Caki2 (cell line): ENCODE results near the gene FBXO47. TPM values are rescaled to one million over a fixed set of nuclear protein-coding genes. Genes with fewer than 3 reads are reported as not detected.
"Not testable (repeated sequence)": the region's sequence is repeated elsewhere in the genome, so short reads cannot be mapped to it uniquely, and the experiment has no call there.

Experiments used
- DNase-seq: peaks from one replicate; pipeline ENCODE4 v3.0.0-alpha.2; 2015; ENCODE audit warnings: low read depth
- in situ Hi-C: cut with HindIII; loops from 2 replicates; pipeline ENCODE4 v1.10.0; 2016; ENCODE audit warnings: low sequenced_read_pairs, low pct_unique_long_range_greater_than_20kb, mixed read lengths
- total RNA-seq: library from RNA; depleted of rRNA; stranded (reverse); fragments of >200 nt; shearing (Covaris generic); gene quantifications from 2 replicates; pipeline ENCODE4 v1.2.3, GENCODE V29; 2014; ENCODE audit warnings: low replicate concordance

Gene FBXO47
- total RNA-seq, 1 experiment from 2014 or later = not detected

DNA sequence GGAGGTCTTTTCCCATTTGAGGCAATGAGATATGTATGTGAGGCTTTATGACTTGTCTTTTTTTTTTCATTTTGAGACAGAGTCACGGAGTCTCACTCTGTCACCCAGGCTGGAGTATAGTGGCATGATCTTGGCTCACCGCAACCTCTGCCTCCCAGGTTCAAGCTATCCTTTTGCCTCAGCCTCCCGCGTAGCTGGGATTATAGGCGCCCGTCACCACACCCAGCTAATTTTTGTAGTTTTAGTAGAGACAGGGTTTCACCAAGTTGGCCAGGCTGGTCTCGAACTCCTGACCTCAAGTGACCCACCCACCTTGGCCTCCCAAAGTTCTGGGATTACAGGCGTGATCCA is 55.5 kb downstream of the FBXO47 start:
- in situ Hi-C loops, DNase-seq: not testable (repeated sequence)

DNA sequence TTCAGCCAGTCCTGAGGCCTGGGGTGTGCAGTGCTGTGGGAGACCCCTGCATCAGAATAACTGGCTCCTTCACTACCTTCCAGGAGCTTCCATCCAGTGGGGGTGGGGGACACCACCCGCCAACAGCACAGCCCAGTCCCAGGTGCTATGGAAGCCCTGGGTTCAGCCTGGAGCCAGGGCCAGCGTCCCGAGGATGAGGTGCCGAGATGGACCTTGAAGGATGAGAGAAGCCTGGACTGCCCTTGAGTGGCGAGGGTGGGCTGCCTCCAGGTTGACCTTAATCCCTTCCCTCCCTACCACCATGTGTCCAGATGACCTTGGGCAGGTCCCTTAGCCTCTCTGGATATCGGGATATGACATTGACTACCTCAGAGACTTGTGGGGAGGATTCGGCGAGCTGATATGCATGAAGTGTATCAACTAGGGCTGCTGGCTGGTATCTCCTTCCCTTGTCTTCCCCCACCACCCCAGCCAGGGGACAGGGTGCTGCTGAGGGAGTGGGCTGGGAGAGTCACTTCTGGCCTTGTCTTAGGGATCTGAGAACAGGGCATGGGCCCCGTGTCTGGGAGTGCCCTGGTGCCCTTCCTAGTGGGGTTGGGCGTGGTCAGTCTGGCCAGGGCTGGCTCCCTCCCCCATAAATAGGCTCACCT is 56.0 kb downstream of the FBXO47 start:
- in situ Hi-C loops = no loop called here
- no peak for DNase-seq

DNA sequence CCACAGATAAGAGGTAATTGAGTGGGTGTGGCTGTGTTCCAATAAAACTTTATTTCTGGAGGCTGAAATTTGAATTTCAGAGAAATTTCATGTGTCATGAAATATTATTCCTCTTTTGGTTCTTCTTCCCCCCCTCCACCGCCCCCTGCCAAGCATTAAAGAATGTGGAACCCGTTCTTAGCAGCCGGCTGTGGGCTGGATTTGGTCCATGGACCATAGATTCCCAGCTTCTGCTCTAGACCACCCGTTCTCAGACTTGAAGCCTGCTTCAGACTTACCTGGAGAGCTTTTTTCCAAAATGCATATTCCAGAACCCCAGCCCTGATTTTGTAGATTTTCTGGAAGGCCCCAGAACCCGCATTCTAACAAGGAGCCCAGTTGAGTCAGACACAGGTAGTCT is 56.9 kb downstream of the FBXO47 start:
- in situ Hi-C loops = no loop called here
- no peak for DNase-seq

- DNase-seq = no peak
- in situ Hi-C loops = no loop called here
Measured at GRCh38 chr17:38908676-38909181, 58.5 kb downstream of the FBXO47 start.

DNA sequence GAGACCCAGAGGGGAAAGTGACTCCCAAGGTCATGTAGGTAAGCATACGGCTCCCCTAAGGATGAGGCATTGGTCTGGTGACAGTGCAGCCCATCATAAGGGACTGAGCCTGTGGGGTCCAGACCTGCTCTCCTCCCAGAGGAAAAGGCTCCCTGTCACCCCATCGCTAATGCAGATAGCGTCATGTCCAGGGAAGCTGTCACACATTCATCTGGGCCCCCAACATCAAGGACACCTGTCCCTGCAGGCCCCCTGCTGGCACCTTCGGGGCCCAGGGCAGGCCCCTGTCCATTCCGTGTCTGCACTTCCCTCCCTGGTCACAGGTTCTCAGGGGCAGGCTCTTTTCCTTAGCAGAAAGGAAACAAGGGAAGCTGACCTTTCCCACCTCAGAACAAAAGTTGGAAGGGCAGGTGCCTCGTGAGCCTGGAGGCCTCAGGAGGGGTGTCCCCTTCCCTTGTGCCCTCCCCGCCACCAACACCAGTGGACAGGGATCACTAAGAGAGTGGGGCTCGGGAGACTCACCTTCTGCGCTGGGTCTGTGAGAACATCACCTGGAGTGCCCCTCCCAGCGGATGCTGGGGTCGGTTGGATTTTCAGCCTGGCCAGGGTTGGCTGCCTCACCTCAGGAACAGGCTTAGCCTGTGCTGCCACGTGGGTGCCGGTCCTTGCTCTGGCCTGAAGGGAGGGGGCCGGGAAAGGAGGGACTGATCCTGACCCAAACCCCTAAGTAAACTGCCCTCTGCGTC is 59.1 kb downstream of the FBXO47 start:
- DNase-seq = no peak
- in situ Hi-C loops = no loop called here

DNA sequence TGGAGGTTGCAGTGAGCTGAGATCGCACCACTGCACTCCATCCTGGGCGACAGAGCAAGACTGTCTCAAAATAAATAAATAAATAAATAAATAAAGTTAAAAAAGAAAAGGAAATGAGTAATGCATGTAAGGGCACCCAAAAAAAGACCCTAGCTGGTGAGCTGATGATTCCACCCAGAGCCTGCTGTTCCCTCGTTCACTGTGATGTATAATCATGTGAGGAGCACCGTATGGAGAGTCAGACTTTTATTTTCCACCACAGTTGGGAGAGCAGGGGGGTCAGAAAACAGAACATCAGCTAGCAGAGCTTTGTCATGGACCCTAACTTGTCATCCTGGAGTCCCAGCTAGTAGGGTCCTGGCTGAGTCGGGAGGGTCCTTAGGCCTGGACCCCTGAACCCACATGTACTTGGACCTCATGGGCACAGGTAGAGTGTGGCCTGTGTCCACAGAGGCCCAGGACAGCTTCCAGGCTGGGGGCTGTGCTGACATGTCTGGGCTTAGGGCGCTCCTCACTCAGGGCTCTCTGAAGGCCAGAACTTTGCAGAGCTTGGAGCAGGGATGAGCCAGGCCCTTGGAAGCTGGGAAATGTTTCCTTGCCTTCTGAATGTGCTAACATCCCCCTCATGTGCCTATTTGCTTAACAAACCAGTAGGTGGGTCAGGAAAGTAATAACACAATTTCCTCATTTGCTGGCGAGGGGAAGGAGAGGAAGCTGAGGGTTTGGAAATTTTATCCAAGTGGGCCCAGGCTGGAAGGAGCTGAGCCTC is 60.6 kb downstream of the FBXO47 start:
- no peak for DNase-seq
- in situ Hi-C loops = no loop called here

- peak; percentile 38 for DNase-seq
- in situ Hi-C loops = no loop called here
Measured at GRCh38 chr17:38905375-38905774, 61.8 kb downstream of the FBXO47 start.

DNA sequence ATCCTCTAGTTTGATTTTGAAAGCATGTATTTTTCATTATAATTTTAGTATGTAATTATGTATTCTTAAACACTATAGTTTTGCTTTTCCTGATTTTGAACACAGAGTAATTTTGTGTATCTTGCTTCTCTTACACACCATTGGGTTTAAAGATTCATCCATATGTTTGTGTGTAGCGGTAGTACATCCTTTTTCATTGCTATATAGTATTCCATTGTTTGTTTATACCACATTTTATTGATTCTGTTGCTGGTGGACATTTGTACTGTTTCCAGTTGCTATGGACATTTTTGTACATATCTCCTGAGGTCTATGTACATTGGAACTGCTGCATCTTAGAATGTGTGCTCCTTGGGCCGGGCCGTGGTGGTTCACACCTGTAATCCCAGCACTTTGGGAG is 62.3 kb downstream of the FBXO47 start:
- DNase-seq = no peak
- in situ Hi-C loops = no loop called here

DNA sequence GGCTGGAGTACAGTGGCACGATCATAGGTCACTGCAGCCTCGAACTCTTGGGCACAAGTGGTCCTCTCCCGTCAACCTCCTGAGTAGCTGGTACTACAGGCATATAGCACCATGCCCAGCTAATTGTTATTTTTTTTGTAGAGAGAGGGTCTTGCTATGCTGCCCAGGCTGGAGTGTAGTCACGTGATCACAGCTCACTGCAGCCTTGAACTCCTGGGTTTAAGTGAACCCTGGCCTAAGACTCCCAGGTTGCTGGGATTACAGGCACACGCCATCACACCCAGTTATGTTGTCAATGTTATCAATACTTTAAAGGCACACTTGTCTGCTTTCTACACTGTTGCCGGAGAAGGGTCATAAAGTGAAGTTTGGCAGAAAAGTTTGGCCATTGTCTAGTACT is 63.8 kb downstream of the FBXO47 start:
- in situ Hi-C loops = no loop called here
- no peak for DNase-seq

DNA sequence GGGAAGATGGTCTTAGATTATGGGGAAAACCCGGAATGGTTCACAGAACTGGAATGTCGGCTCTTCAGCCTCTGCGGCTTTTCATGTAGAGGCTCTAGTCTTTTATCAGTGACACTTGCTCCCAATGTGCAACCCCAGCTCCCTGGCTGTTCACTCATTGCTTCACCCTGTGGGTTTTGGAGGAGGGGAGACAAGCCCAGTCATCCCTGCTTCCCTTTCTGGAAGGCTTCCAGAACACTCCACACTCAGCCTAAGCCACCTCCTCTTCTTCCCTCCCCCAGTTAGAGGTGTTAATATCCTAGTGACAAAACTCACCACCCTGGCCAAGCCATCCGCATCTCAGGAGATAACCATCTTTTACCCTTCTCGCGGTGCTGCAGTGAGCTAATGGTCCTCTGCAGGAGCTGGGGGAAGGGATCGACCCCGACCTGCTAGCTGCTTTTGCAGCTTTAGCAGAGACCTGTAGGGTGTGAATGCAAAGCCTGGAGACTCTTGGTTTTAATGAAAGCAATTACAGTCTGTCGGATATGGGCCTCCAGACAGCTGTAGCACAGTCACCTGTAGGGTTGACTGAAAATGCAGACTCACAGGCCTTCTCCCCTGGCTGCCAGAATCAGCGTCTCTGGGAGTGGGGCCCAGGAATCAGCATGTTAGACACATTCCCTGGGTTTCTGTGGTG is 66.1 kb downstream of the FBXO47 start:
- peak; percentile 99 for DNase-seq
- in situ Hi-C loops = no loop called here

- in situ Hi-C loops = no loop called here
- no peak for DNase-seq
Measured at GRCh38 chr17:38899421-38899820, 67.8 kb downstream of the FBXO47 start.

- in situ Hi-C loops = no loop called here
- no peak for DNase-seq
Measured at GRCh38 chr17:38898812-38899348, 68.3 kb downstream of the FBXO47 start.

- no peak for DNase-seq
- in situ Hi-C loops = no loop called here
Measured at GRCh38 chr17:38898291-38898679, 68.9 kb downstream of the FBXO47 start.

- in situ Hi-C loops = no loop called here
- no peak for DNase-seq
Measured at GRCh38 chr17:38897671-38898290, 69.4 kb downstream of the FBXO47 start.

- DNase-seq = no peak
- in situ Hi-C loops = no loop called here
Measured at GRCh38 chr17:38897176-38897575, 70.0 kb downstream of the FBXO47 start.

DNA sequence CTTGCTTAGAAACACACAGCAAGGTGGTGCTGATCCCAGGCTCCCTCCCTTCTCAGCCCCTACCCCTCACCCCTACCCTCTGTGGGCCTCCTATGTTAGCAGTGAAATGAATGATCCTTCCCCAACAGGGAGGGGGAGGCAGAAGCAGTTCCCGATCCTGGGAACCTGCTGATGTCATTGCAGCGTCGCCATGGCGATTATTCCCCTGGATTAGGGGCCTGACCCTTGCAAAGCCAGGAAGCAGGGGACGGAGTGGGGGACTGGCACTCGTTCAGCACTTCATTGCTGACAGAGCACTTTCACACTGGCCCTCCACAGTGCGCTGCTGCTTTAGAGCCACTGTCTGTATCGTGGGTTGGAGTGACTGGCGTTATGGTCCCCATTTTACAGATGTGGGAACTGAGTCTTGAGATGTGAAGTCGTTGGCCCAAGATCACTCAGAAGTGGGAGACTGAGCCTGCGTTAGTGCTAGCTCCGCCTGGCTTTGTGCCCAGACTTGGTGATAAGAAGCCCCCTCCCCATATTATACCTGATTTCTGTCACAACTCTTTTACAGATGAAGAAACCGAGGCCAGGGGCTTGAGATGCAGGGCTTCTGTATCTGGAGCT is 70.8 kb downstream of the FBXO47 start:
- DNase-seq = no peak
- in situ Hi-C loops = no loop called here

DNA sequence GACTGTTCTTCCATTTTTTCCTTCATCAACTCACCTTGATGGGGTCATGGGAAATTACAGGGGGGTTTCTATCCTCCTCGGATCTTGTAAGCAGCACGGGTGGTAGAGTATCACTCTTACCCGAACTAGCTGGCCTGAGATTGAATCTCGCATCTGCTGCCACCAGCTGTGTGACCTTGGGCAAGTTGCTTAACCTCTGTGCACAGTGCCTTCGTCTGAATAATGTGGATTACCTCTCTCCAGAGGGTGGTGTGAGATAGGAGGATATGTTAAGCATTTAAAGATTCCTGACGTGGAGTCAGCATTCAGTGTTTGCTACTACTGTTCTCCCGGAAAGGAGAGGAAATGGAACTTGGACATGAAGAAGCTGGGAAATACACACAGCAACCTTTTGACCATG is 72.9 kb downstream of the FBXO47 start:
- in situ Hi-C loops = no loop called here
- DNase-seq = no peak

DNA sequence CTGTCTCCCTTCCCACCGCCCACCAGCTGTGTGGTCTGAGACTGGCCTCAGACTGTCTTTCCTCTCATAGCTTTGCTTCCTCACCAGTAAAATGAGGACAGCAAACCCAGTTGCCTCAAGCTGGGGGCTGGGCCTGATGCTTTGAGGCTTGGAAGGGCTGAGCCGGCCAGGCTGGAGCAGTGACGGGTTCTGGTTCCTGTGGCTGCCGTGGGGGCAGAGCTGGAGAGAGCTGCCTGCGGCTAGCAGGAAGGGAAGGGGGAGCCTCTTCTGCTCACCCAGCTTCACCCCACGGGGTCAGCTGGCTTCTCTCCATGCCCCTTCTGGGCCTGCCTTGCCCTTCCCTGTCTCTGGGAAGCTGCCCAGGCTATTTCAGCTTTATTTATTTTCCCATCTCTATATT is 73.6 kb downstream of the FBXO47 start:
- no peak for DNase-seq
- in situ Hi-C loops = no loop called here
